Right forelimb (tissue), 1 donor: ENCODE results near the gene NCAPH2.
A peak's percentile ranks its signal among the peaks of the same experiment; 100 is the strongest.
"Not testable (repeated sequence)": the region's sequence is repeated elsewhere in the genome, so short reads cannot be mapped to it uniquely, and the experiment has no call there.

ENCODE experiments used
- DNase-seq: peaks from one replicate; pipeline ENCODE4 v3.0.0-alpha.2; 2018

Gene NCAPH2

GRCh38 chr22:50520184-50520583 lies 12.2 kb downstream of the NCAPH2 start:
- DNase-seq, result not testable (repeated sequence)

- DNase-seq, result no peak
Measured at GRCh38 chr22:50520826-50521453, 12.9 kb downstream of the NCAPH2 start.

- no peak for DNase-seq
Measured at GRCh38 chr22:50521710-50522109, 13.7 kb downstream of the NCAPH2 start.

GRCh38 chr22:50522208-50522805 lies 14.3 kb downstream of the NCAPH2 start:
- no peak for DNase-seq

GRCh38 chr22:50522806-50523438 lies 14.9 kb downstream of the NCAPH2 start:
- no peak for DNase-seq

GRCh38 chr22:50523458-50523805 lies 15.4 kb downstream of the NCAPH2 start:
- no peak for DNase-seq

GRCh38 chr22:50523806-50524675 lies 16.0 kb downstream of the NCAPH2 start:
- no peak for DNase-seq

GRCh38 chr22:50524676-50525103 lies 16.7 kb downstream of the NCAPH2 start:
- no peak for DNase-seq

- peak; percentile 99 for DNase-seq
Measured at GRCh38 chr22:50525104-50525857, 17.3 kb downstream of the NCAPH2 start, which contains the start of gene SCO2. SCO2 (minus strand) TSS chr22:50525598; CDS start chr22:50524411, 1,187 bp downstream.

- DNase-seq, result no peak
Measured at GRCh38 chr22:50525858-50526107, 17.8 kb downstream of the NCAPH2 start.

GRCh38 chr22:50526108-50526833 lies 18.2 kb downstream of the NCAPH2 start:
- DNase-seq, result peak; percentile 87

GRCh38 chr22:50526834-50527801 lies 19.1 kb downstream of the NCAPH2 start:
- no peak for DNase-seq

GRCh38 chr22:50527921-50528681 lies 20.1 kb downstream of the NCAPH2 start:
- no peak for DNase-seq

- DNase-seq, result no peak
Measured at GRCh38 chr22:50528682-50529415, 20.8 kb downstream of the NCAPH2 start.

GRCh38 chr22:50529416-50529896 lies 21.4 kb downstream of the NCAPH2 start:
- no peak for DNase-seq

- DNase-seq, result peak; percentile 79
Measured at GRCh38 chr22:50529897-50530579, 22.0 kb downstream of the NCAPH2 start, which contains the start of gene TYMP. TYMP (minus strand) TSS chr22:50530012; CDS start chr22:50529709, 303 bp downstream.

GRCh38 chr22:50530580-50530876 lies 22.5 kb downstream of the NCAPH2 start:
- DNase-seq, result peak; percentile 72

- DNase-seq, result no peak
Measured at GRCh38 chr22:50530877-50531545, 23.0 kb downstream of the NCAPH2 start.
